Activated CD8-positive, alpha-beta memory T cell treated with anti-CD3 and anti-CD28 coated beads, Interleukin-2, amount 50 U/mL, for 24 hours (primary cell): ENCODE measurements around the gene AVPR2.

ENCODE experiments used
- DNase-seq: peaks from one replicate; pipeline ENCODE4 v3.0.0-alpha.2; 2020; ENCODE audit errors: extremely low read depth

AVPR2 gene

DNA sequence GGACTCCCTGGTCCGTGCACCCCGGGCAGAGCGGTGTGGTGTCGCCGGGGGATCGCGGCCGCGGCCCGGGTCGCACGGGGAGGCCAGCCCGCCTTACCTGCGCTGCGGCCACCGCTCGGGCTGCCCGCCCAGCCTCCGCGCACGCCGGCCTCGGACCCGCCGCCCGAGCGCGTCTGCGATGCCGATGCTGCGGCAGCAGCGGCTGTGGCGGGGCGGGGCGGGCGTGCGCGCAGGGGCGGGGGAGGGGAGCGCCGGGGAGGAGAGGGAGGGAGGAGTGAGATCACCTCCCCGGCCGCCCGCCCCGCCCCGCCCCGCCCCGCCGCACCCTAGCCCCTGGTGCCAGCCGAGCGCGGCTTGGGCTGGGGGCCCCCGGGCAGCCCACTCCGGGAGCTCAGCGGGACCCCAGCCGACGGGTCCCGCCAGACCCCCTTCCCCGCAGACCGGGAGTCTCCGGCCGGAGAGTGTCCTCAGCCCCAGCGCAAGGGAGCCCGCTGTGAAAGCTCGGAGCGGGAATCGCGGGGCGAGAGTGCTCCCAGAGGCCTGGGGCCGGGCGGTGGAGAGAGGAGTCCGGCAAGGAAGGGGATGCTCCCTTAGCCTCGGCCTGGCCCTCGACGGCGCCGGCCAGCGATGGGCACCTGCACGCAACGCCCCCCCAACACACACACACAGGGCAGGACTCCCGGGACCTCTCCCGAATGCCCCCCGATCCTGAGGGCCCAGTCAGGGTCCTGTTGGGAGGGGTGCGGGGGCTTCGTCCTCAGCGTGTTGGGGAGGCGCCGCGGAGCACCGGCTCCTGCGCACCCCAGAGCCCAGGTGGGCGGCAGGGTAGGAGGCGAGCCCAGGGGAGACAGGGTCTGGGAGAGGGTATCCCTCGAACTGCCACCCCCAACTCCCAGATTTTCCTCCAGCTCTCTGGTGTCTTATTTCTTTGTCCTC, 18.2 kb upstream of the AVPR2 start, which contains the start of gene L1CAM:
TSS of gene L1CAM (minus strand) at position 206 of the 936 bp plus-strand sequence. CDS start 10,337 bp downstream, outside the sequence.
- DNase-seq, result no peak

DNA sequence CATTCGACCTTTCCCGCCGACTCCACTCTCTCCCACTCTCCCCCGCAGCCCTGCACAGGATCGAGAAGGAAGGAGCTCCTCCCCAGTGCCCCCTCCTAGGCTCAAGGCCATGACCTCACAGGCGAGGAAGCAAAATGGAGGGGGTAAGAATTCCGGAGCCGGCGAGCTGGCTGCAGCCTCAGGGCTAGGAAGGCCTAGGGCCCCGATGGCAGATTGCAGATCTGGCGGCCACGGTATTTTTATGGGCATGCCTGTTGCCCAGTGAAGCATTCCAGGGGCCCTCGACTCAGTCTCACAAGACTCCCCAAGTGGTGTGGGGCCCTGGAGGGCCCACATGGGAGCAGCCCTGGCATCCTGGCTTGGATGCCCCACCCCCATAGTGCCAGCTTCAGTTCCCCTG, 17.6 kb upstream of the AVPR2 start:
- DNase-seq, result no peak

DNA sequence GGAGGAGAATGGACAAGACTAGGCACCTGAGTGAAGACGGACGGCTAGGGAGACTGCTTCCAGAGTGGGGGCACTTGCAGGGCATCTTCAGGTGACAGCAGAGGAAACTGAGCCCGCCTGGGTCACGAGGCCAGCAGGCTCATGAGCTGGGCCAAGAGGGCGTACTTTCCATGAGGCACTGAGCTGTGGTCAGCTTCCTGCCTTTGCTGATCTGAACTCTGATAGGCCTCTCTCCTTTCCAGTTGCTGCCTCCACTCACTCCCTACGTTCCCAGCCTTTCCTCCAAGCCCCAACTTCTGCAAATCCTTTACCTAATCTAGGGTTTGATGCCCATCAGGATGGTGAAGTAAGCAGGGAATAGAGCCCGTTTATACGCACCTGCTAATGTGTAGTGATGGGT, 17.1 kb upstream of the AVPR2 start:
- DNase-seq, result no peak

DNA sequence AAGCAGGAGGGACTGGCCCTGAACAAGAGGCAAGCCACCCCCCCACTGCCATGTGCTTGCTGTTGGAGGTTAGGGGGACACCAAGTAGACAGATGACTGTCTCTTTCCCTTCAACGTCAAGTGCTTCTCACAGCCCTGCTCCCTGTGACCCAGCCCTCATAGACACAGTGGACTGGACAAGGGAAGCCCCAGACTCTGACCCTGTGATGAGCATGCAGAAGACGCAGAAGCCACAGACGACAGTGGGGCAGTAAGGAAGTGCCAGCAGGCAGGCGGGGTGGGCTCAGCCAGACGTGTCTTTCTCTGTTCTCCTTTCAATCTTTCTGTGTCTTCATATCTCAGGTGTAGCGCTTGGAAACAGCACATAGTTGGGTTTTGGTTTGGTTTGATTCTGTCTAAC, 16.1 kb upstream of the AVPR2 start:
- DNase-seq, result no peak

DNA sequence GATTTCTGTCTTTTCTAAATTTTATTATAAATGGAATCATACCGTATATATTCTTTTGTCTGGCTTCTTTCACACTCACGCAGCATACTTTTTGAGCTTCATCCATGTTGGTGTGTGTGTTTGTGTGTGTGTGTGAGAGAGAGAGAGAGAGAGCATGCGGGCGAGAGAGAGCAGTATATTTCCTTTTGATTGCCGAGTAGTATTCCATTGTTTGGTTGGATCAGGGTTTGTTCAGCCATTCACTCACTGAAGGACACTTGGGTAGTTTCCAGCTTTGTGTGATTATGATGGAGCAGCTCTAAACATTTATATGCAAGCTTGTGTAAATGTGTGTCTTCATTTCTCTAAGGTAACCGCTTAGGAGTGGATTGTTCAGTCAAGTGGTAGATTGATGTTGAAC, 15.3 kb upstream of the AVPR2 start:
- no peak for DNase-seq

DNA sequence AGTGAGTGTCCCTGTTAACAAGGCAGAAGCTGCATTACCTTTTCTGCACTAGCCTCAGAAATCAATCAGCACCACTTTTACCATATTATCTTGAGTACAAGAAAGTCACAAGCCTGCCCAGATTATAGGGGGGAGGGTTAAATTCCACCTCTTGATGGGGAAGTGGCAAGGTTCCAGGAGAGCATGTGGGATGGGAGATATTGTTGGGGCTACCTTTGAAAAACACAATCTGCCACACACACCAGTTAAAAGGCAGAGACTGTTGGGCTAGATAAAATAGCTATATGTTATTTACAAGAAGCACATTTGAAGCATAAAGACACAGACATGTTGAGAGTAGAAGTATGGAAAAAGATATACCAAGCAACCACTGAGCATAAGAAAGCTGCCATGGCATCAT, 6.6 kb upstream of the AVPR2 start:
- DNase-seq, result no peak

DNA sequence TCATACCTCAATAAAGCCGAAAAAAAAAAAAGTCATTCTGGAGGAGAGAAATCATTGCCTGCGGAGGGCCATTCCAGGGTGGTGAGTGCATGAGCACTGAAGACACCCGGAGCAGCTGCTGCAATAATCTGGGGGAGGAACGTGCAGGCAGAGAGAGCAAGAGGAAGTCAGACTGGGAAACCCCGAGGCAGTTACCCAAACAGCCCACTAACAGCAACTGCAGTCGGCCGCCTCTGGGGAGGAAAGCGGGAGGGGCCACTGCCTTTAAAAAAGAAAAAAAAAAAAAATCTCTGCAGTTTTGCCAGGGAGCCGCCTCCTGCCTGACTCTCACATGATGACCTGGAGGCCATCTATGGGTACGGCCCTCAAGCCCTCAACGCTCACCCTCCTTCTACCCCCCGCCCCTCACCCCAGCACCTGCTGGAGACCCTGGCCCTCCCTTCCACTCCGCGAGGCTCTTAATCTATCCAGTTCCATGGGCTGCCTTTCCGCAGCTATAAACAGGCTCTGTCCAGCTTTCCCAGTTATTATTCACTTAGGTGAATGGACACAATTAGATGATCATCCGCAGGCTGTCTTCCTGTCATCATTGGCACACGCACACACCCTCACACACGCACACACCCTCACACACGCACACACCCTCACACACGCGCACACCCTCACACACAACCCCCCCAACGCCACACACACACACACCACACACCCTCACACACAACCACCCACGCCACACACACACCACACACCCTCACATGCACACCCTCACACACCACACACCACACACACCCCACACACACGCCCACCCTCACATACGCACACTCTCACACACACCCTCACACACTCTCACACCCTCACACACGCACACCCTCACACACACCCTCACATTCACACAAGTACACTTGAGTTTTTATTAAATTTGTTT, 3.4 kb upstream of the AVPR2 start:
- no peak for DNase-seq

DNA sequence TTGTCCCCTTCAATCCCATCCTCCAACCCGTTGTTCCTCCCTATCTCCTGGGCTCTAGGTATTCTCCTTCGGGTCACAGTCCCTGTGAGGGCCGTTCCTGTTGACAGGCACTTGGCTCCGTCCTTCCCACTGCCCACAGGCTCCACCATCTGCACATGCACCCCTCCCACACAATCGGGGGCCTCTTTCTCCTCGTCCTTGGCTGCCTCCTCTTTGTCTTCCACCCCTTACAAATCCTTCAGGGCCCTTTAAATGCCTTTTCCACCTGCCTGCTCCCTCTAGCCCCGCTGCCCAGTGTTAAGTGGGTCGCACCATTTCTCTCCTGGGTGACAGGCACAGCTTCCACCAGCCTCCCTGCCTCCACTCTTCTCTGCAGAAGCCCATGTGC, 2.7 kb upstream of the AVPR2 start:
- DNase-seq, result no peak

DNA sequence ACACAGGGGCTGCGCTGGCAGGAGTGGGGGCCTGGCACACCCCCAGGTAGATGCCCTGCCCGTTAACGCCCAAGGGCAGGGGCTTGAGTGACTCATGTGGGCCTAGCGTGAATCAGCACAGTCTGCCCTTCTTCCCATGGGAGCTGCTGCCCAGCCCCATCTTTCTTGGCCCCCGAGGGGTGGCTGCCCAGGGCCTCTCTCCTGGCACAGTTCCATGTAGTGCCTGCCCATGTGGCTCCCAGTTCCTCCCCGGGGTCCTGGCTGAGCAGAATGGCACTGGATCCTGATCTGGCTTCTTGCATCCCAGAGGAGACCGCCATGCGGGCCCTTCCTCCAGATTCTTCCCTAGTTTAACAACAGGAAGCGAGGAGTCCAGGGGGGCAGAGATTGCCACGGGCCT, 2.1 kb upstream of the AVPR2 start:
- DNase-seq, result no peak

DNA sequence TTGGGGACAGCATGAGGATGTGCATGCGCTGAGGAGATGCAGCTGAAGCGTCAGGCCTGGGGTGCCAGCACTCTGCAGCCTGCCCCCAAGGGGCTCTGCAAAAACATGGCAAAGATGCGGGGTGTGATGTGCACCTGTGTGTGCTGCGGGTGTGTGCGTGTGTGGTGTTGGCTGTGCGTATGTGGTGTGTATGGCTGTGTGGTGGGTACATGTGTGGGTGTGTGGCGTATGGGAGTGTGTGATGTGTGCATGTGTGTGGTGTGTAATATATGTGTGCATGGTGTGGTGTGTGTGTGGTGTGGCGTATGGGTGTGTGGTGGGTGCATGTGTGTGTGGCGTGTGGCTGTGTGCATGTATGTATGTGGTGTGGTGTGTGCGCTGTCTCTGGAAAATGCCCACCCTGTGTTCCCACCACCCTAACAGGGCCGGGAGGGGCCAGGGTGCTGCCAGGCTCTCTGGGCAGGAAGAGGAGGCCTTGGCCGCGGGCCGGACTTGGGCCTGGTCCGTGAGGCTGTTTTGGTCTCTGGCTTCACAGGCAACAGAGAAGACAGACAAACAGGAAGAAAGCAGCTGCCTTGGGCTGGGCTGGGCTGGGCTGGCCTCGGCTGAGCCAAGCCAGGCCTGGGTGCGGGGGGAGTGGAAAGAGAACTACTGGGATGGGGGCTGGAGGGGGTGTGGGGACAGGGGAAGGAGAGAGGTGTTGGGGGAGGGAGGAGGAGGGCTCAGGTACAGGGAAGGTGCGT, 1.1 kb upstream of the AVPR2 start:
- DNase-seq, result no peak

DNA sequence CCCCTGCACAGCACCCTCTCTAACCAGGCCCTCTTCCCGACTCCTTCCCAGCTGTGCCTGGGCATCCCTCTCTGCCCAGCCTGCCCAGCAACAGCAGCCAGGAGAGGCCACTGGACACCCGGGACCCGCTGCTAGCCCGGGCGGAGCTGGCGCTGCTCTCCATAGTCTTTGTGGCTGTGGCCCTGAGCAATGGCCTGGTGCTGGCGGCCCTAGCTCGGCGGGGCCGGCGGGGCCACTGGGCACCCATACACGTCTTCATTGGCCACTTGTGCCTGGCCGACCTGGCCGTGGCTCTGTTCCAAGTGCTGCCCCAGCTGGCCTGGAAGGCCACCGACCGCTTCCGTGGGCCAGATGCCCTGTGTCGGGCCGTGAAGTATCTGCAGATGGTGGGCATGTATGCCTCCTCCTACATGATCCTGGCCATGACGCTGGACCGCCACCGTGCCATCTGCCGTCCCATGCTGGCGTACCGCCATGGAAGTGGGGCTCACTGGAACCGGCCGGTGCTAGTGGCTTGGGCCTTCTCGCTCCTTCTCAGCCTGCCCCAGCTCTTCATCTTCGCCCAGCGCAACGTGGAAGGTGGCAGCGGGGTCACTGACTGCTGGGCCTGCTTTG, 1.1 kb downstream of the AVPR2 start:
- DNase-seq, result no peak

DNA sequence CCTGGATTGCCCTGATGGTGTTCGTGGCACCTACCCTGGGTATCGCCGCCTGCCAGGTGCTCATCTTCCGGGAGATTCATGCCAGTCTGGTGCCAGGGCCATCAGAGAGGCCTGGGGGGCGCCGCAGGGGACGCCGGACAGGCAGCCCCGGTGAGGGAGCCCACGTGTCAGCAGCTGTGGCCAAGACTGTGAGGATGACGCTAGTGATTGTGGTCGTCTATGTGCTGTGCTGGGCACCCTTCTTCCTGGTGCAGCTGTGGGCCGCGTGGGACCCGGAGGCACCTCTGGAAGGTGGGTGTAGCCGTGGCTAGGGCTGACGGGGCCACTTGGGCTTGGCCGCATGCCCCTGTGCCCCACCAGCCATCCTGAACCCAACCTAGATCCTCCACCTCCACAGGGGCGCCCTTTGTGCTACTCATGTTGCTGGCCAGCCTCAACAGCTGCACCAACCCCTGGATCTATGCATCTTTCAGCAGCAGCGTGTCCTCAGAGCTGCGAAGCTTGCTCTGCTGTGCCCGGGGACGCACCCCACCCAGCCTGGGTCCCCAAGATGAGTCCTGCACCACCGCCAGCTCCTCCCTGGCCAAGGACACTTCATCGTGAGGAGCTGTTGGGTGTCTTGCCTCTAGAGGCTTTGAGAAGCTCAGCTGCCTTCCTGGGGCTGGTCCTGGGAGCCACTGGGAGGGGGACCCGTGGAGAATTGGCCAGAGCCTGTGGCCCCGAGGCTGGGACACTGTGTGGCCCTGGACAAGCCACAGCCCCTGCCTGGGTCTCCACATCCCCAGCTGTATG, 1.8 kb downstream of the AVPR2 start:
- no peak for DNase-seq

DNA sequence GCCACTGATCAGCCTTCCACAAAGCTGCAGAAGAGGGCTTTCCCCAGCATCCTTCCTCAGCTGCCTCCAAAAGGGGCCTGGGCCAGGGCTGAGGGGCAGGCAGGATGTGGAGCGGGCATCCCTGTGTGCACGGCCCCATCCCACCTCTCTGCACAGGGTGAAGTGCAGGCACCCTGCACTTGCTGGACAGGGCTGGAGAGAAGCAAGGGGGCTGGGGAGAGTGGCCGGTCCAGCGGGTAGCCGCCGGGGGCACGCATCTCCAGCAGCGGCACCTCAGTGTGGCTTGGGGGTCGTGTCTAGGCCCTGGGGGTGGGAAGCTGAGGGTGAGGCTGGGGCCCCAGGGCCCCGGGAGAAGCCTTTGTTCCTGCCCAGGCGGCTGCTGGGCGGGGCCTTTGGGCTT, 3.0 kb downstream of the AVPR2 start:
- no peak for DNase-seq

DNA sequence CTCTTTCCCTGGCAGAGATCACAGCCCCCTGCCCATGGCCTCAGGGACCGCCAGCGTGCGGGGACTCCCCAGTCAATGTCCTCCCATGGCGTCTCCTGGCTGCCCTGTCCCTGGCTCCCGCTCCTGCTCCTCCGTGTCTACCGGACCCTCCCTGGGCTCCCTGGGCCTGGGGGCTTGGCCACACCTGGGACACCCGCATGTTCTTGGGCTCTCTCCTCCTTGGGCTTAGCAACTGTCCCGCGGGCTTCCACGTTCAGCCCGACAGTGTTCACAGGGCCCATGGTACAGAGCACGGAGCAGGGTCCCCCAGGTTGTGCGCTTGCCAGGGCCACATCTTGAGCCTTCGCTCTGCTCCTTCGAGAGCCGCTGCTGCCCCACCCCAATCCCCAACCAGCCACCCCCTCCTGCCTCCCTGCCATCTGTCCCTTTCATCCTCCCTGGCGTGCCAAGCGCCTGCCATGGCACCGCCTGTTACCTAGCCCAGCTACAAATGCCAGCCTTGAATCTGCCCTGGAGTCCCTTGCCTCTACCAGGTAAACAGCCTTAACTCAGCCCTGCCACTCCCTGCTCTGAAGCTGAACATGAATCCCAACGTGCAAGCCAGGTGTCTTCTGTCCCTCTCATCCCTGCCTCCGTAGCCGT, 3.9 kb downstream of the AVPR2 start:
- no peak for DNase-seq

DNA sequence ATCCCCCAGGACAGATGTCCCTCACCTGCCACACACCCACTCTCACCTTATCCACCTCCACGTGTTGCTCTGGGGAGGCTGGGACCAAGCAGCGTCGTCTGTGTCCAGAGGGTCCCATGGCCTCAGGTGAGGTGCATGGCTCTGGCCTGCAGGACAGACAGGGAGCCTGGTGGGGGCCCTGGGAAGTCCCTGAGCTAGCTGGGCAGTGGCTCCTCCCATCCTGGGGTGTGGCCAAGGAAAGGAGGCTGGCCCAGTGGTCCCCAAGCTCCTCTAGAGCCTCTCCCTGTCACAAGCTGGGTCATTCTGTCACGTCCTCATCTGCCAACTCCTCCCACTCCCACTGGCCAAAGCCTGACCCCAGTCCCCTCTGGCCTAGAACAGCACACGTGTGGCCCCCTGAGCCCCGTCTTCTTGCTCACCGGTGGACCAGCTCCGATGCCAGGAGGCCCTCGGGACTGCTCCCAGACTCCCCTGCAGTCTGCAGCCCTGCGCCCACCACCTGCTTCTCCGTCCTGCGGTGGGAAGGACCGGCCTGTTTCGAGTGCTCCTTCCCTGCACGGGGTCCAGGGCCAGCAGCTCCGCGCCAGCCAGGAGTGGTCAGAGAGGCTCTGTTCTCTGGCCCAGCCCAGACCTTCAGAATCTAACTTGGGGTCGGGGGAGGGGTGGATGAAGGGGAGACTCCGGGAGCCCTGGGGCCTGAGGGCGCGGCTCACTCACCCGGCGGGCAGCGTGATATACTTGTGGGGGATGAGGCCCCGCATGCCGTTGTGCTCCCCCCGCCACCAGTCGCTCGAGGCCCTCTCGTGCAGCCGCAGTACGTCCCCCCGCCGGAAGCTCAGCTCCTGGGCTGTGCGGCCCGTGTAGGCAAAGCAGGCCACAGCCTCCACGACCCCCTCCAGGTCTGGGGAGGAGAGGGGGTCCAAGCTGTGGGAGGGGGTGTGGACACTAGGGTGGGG, 4.8 kb downstream of the AVPR2 start:
- no peak for DNase-seq

DNA sequence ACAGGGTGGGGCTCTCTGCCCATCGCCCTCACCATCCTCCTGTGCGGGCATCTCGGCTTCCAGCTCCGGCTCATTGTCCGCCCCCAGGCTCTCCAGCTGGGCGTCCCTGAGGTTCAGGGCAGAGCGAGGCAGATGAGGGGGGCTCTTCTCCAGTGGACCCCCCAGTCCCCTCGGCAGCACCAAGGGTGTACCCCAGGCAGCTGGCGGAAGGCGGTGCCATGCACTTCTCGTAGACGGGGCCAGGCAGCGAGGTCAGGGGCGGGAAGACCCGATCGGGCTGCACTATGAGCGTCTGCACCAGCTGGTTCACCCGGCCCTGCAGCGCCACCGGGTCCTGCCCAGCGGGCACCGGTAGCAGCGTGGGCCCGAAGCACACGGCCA, 5.5 kb downstream of the AVPR2 start:
- no peak for DNase-seq

DNA sequence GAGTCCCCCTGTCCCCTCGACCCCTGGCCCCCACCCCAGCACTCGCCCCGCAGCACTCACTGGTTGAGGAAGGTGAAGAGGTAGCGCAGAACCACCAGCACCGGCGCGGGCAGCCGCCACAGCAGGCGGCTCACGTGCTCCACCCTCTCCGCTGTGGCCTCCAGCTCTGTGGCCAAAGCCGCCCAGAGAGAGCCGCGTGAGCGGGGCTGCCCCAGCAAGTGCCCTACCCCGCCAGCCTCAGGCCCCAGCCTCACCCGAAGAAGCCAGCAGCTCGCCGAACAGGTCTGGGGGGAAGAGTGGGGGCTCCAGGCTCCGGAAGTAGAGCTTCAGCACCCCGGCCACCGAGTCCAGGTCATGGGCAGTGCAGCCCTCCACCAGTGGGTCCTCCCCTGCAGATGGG, 6.0 kb downstream of the AVPR2 start:
- DNase-seq, result no peak

DNA sequence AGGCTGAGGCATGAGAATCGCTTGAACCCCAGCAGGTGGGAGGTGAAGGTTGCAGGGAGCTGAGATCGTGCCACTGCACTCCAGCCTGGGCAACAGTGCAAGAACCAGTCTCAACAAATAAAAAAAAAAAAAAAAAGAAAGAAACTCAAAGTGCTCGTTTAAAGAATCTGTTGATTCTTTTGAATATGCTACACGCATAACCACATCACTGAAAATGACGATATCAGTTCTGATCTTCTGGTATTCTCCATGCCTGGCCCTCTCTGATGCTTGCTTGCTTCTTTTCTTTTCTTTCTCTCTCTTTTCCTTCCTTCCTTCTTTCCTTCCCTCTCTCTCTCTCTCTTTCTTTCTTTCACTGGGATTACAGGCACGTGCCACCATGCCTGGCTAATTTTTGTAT, 7.3 kb downstream of the AVPR2 start:
- no peak for DNase-seq

DNA sequence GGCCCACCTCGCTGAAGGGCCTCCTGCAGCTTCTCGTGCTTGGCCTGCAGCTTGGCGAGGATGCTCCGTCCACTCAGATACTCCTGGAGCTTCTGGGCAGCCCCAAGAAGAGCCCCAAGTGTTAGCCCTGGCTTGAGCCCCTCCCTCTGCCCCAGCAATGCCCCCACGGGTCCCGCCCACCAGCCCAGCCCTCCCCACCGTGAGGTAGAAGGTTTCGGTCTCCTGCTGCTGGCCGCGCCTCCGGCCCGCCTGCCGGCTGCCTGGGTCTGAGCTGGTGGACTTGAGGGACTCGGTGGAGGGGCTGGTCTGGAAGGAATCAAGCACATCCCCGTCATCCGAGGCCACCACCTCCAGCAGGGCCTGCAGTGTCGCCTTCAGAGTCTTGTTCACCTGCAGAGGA, 8.7 kb downstream of the AVPR2 start:
- no peak for DNase-seq
